GM12873 (cell line): ENCODE data around the gene SEMA3C.

Source experiments
- TF ChIP-seq, protein P1 (sequence below): IDR thresholded peaks from 2 replicates; pipeline ENCODE4 v1.5.1; 2012; ENCODE audit warnings: low read depth, mild to moderate bottlenecking, moderate library complexity, low read length, control low read depth; ENCODE audit not compliant: insufficient read depth; ENCODE audit errors: missing control alignments

Gene SEMA3C

DNA sequence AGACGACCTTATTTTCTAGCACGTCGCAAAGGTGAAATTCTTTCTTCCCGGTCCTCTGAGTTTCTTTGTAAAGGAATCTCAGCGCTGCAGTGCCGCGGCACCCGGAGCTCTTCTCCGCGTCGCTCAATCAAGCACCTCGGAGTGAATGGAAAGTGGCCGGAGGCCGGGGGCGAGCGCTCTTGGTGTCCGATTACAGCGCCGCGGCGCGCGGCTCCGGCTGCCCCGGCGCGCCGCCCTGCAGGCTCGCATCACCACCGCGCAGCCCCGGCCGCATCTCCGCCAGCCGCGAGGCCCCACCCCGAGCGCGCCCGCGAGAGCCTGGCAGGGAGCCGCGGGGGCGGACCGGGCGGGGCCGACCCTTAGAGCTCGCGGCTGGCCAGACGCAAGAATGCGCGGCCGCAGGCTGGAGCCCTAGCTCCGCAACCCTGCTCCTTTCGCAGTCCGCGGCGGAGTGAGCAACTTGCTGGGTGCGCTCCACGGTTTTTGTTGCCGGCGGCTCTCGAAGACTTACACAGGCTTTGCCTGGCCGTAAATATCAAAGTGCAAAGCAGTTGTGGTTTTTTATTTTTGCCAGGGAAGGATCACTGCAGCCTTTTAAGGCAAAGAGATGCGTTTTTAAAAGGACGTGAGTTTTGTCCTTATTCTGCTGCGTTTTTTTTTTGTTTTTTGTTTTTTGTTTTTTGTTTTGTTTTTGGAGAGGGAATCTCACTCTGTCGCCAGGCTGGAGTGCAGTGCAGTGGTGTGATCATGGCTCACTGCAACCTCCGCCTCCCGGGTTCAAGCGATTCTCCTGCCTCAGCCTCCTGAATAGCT, at the start of gene SEMA3C:
Gene SEMA3C (minus strand): TSS at position 143 of the 813 bp plus-strand sequence. CDS start 2,270 bp downstream, outside the sequence.
- TF ChIP-seq, protein P1, sequence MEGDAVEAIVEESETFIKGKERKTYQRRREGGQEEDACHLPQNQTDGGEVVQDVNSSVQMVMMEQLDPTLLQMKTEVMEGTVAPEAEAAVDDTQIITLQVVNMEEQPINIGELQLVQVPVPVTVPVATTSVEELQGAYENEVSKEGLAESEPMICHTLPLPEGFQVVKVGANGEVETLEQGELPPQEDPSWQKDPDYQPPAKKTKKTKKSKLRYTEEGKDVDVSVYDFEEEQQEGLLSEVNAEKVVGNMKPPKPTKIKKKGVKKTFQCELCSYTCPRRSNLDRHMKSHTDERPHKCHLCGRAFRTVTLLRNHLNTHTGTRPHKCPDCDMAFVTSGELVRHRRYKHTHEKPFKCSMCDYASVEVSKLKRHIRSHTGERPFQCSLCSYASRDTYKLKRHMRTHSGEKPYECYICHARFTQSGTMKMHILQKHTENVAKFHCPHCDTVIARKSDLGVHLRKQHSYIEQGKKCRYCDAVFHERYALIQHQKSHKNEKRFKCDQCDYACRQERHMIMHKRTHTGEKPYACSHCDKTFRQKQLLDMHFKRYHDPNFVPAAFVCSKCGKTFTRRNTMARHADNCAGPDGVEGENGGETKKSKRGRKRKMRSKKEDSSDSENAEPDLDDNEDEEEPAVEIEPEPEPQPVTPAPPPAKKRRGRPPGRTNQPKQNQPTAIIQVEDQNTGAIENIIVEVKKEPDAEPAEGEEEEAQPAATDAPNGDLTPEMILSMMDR = no peak

DNA sequence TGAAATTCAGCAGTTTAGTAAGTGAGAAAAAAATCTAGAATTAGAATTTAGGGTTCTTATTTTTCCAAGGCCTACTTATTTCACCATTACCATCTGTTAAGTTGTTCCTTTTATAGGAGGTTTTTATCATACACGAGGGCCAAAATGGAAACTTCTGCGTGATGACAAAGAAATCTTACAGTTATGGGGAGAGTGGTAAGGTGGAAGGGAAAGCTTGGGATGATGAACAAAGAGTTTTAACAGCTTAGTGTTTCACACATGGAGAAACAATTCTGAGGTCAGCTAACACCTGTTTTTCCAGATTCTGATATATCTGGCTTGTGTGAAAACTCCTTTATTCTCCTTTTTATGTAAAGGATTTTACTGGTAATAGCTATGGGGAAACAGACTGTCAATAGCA, 49.8 kb upstream of the SEMA3C start:
- TF ChIP-seq, protein P1 = no peak

DNA sequence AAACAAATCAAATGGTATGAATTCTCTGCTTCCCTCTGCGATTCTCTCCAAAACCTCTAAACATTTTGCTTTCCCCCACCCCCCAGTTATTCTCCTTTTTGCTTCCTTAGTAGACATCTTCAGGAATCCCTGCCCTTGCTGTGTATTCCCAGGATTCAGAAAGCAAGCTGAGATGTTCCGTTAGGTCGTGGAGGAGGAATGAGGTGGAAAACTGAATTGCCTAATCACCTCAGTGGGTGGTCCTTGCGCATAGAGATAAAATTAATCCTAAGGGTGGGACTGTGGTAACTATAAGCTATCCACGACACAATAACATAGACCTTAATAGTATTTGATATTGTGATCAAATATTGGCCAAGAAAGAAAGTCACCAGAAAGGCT, 49.1 kb upstream of the SEMA3C start:
- TF ChIP-seq, protein P1 = no peak

DNA sequence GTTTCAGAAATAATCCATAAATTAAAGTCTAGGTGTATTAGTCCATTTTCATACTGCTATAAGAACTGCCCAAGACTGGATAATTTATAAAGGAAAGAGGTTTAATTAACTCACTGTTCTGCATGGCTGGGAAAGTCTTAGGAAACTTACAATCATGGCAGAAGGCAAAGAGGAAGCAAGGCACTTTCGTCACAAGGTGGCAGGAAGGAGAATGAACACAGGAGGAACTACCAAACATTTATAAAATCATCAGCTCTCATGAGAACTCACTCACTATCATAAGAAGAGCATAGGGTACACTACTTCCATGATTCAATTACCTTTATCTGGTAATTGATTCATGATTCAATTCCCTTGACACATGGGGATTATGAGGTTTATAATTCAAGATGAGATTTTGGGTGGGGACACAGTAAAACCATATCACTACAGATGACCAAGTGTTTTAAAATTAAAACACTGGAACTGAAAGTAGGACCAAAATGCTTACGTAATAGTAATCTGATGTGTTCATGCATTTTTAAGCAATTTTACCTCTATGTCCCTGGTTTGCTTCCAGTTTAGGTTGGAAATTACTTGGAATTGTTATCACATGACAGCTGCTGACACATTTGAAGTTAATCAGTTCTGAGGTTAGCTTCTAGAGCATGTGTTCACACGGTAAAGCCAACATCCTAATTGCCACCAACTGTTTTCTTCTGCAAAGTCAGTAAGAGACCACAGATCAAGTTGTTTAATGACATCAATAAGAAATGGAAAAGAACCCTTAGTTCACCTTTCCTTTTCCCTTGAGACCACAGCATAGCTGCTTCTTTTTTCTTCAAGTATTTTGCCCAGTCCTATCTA, 48.4 kb upstream of the SEMA3C start:
- TF ChIP-seq, protein P1 = no peak

DNA sequence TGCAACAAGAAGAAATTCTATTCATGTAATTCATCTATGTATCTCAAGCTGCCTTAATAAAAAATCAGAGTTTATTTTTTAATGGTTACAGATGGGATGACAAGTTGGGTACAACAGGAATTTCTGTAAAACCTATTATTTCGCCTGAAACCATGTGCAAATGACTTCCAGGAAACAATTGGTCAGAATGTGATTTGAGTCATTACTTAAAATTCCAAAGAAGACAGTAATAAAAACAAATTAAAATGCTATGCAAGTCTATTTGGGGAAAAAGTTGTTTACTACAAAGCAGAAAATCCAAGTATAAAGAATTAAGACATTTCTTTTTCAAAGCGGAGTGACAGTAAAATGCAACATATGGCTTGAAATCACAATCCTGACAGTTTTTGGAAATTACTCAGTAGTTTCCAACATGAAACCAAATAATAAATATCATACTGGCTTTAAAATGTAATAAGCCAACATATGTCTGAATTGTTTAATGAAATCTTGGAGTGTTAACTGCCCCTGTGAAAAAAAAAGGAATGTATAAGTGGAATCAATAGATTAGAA, 41.5 kb upstream of the SEMA3C start:
- TF ChIP-seq, protein P1 = no peak

DNA sequence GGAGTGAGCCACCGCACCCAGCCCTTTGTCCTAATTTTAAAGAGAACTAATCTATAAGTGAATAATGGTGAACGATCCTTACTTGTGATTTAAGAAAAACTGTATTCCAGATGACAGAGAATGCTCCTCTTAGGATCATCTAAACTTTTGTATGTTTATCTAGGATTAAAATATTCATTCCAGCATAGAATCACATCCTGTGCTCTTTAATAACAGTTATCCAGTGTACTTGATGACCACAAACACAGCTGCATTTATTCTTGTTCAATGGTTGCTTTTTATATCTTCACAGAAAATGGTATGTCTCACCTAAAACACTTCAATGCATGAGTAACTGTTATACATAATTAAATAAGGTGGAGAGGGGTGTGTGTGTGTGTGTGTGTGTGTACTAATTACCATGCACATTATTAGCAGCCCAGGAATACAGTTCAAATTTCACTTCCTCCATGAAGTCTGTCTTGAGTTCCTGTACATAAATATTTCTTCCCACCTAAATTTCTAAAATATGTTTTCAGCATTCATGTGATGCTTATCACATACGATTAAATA, 38.5 kb upstream of the SEMA3C start:
- TF ChIP-seq, protein P1 = no peak

DNA sequence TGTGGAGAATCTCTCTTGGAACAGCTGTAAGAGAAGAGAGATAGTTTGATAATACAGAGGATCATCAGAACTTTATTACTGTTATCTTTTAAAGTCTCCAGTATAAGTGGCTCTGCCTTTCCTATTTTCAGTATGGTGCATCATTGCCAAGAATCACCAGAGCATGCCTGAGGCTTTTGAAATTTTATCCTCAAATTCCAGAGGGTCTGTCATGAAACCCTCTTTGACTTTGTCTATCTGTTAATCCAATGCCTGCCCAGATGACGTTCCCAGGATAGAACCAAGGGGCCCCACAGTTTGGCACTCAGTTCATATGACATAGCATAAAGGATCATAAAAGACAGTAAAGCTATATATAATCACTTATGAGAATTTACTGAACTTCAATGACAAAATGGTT, 35.3 kb upstream of the SEMA3C start:
- TF ChIP-seq, protein P1 = no peak
